Activated naive CD8-positive, alpha-beta T cell treated with anti-CD3 and anti-CD28 coated beads, Interleukin-2, amount 50 U/mL, for 16 hours (primary cell): ENCODE measurements around the gene SERINC5.
"Not testable (repeated sequence)": the region's sequence is repeated elsewhere in the genome, so short reads cannot be mapped to it uniquely, and the experiment has no call there.

ENCODE experiments used
- DNase-seq: peaks from one replicate; pipeline ENCODE4 v3.0.0-alpha.2; 2020; ENCODE audit warnings: low read depth, low spot score

The SERINC5 gene

GRCh38 chr5:80198399-80198798, 57.4 kb downstream of the SERINC5 start:
- DNase-seq = no peak

GRCh38 chr5:80195837-80196400, 59.9 kb downstream of the SERINC5 start:
- no peak for DNase-seq

GRCh38 chr5:80194468-80194867, 61.4 kb downstream of the SERINC5 start:
- DNase-seq = no peak

GRCh38 chr5:80193401-80193800, 62.4 kb downstream of the SERINC5 start:
- DNase-seq = no peak

GRCh38 chr5:80192507-80193241, 63.2 kb downstream of the SERINC5 start:
- no peak for DNase-seq

GRCh38 chr5:80191991-80192398, 63.9 kb downstream of the SERINC5 start:
- DNase-seq = no peak

- DNase-seq = no peak
Measured at GRCh38 chr5:80191397-80191796, 64.5 kb downstream of the SERINC5 start.

- DNase-seq = no peak
Measured at GRCh38 chr5:80190960-80191359, 64.9 kb downstream of the SERINC5 start.

- DNase-seq = no peak
Measured at GRCh38 chr5:80189701-80190100, 66.1 kb downstream of the SERINC5 start.

GRCh38 chr5:80189201-80189600, 66.6 kb downstream of the SERINC5 start:
- DNase-seq = no peak

- no peak for DNase-seq
Measured at GRCh38 chr5:80187421-80188090, 68.3 kb downstream of the SERINC5 start.

GRCh38 chr5:80185535-80185934, 70.3 kb downstream of the SERINC5 start:
- DNase-seq = not testable (repeated sequence)

GRCh38 chr5:80185095-80185494, 70.8 kb downstream of the SERINC5 start:
- DNase-seq = no peak

GRCh38 chr5:80184235-80185023, 71.4 kb downstream of the SERINC5 start:
- no peak for DNase-seq

GRCh38 chr5:80183728-80184234, 72.1 kb downstream of the SERINC5 start:
- not testable (repeated sequence) for DNase-seq

GRCh38 chr5:80182809-80183580, 72.9 kb downstream of the SERINC5 start:
- DNase-seq = no peak

- DNase-seq = no peak
Measured at GRCh38 chr5:80181618-80182211, 74.1 kb downstream of the SERINC5 start.

- DNase-seq = no peak
Measured at GRCh38 chr5:80177236-80177635, 78.6 kb downstream of the SERINC5 start.

- no peak for DNase-seq
Measured at GRCh38 chr5:80175337-80175736, 80.5 kb downstream of the SERINC5 start.

GRCh38 chr5:80174790-80175189, 81.1 kb downstream of the SERINC5 start:
- no peak for DNase-seq
